ENCODE data around the gene SP2.

GRCh38 chr17:47975823-47976205 lies 79.8 kb downstream of the SP2 start:
- TF ChIP-seq POLR2A (IDR thresholded peaks at IDR 0.05; ENCODE audit: low read depth, low read length), result no peak
- no peak for TF ChIP-seq POLR2AphosphoS5 (IDR thresholded peaks at IDR 0.05; ENCODE audit: low read depth, low read length)
